HEK293 (cell line): ENCODE results near the gene SELPLG.

ENCODE experiments used
- CTCF ChIP-seq: fragments of 450-650 bp; formaldehyde crosslinking; IDR thresholded peaks from 2 replicates; pipeline ENCODE4 v1.5.1; 2016; ENCODE audit warnings: missing biosample characterization, missing genetic modification characterization
- SCRT2 ChIP-seq: fragments of 450-650 bp; formaldehyde crosslinking; IDR thresholded peaks from 2 replicates; pipeline ENCODE4 v1.5.1; 2016; ENCODE audit warnings: missing biosample characterization, missing genetic modification characterization
- ZBTB17 ChIP-seq: fragments of 450-650 bp; formaldehyde crosslinking; IDR thresholded peaks from 2 replicates; pipeline ENCODE4 v1.5.1; 2016; ENCODE audit warnings: missing biosample characterization, missing genetic modification characterization
- TF ChIP-seq, protein P1 (sequence below): fragments of 450-650 bp; formaldehyde crosslinking; conservative IDR thresholded peaks from 2 replicates; pipeline ENCODE4 v1.5.1; 2016; ENCODE audit warnings: low read depth, missing biosample characterization, missing genetic modification characterization
- TF ChIP-seq, protein P2 (sequence below): fragments of 450-650 bp; formaldehyde crosslinking; IDR thresholded peaks from 2 replicates; pipeline ENCODE4; 2016; ENCODE audit warnings: missing biosample characterization, missing genetic modification characterization

GRCh38 chr12:108666401-108666881 lies 32.7 kb upstream of the SELPLG start:
- TF ChIP-seq, protein P1, sequence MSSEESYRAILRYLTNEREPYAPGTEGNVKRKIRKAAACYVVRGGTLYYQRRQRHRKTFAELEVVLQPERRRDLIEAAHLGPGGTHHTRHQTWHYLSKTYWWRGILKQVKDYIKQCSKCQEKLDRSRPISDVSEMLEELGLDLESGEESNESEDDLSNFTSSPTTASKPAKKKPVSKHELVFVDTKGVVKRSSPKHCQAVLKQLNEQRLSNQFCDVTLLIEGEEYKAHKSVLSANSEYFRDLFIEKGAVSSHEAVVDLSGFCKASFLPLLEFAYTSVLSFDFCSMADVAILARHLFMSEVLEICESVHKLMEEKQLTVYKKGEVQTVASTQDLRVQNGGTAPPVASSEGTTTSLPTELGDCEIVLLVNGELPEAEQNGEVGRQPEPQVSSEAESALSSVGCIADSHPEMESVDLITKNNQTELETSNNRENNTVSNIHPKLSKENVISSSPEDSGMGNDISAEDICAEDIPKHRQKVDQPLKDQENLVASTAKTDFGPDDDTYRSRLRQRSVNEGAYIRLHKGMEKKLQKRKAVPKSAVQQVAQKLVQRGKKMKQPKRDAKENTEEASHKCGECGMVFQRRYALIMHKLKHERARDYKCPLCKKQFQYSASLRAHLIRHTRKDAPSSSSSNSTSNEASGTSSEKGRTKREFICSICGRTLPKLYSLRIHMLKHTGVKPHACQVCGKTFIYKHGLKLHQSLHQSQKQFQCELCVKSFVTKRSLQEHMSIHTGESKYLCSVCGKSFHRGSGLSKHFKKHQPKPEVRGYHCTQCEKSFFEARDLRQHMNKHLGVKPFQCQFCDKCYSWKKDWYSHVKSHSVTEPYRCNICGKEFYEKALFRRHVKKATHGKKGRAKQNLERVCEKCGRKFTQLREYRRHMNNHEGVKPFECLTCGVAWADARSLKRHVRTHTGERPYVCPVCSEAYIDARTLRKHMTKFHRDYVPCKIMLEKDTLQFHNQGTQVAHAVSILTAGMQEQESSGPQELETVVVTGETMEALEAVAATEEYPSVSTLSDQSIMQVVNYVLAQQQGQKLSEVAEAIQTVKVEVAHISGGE (tag by site-specific recombination), result no peak
- TF ChIP-seq, protein P2, sequence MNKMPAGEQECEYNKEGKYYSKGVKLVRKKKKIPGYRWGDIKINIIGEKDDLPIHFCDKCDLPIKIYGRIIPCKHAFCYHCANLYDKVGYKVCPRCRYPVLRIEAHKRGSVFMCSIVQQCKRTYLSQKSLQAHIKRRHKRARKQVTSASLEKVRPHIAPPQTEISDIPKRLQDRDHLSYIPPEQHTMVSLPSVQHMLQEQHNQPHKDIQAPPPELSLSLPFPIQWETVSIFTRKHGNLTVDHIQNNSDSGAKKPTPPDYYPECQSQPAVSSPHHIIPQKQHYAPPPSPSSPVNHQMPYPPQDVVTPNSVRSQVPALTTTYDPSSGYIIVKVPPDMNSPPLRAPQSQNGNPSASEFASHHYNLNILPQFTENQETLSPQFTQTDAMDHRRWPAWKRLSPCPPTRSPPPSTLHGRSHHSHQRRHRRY, result no peak
- TF ChIP-seq SCRT2, result no peak
- no peak for TF ChIP-seq ZBTB17
- TF ChIP-seq CTCF (tag by site-specific recombination), result no peak
